Hematopoietic multipotent progenitor cell (in vitro differentiated cells): ENCODE measurements around the gene SLC9A8. TPM values are rescaled to one million over a fixed set of nuclear protein-coding genes. Genes with fewer than 3 reads are reported as not detected.
"Not testable (repeated sequence)": the region's sequence is repeated elsewhere in the genome, so short reads cannot be mapped to it uniquely, and the experiment has no call there.

Experiments
- DNase-seq, 3 donors: peaks; one replicate each; pipeline ENCODE4 v3.0.0-alpha.2; 2011 to 2015; ENCODE audit warnings: low read depth in 2 of 3, low spot score in 2 of 3
- total RNA-seq: library from RNA; depleted of rRNA; stranded (reverse); fragments of >200 nt; gene quantifications from one replicate; pipeline ENCODE4 v1.2.3, GENCODE V29; 2012

Gene SLC9A8
- total RNA-seq, 1 donor: 21.8 TPM

DNA sequence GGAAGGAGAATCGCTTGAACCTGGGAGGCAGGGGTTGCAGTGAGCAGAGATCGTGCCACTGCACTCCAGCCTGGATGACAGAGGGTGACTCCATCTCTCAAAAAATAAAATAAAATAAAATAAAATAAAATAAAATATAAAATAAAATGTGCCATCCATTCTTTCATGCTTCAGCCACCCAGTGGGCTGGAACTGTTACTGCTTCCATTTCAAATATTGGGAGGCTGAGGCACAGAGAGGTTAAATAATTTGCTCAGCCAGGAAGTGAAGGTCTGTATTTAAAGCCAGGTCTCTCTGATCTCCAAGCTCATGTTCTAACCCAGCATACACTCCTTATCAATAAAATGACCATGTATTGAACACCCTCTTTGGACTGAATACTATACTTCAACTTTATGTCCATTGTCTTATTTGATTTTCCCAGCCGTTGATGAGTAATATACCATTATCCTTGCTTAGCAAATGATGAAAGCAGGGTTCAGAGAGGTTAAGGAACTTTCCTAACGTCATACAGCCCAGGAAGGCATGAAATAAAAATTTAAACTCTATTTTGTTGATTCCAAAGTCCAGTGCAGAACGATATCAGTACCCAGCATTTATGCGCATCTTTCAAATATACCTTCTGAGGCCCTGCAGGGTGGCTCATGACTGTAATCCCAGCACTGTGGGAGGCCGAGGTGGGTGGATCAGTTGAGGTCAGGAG is 25.8 kb upstream of the SLC9A8 start:
- DNase-seq: no peak

DNA sequence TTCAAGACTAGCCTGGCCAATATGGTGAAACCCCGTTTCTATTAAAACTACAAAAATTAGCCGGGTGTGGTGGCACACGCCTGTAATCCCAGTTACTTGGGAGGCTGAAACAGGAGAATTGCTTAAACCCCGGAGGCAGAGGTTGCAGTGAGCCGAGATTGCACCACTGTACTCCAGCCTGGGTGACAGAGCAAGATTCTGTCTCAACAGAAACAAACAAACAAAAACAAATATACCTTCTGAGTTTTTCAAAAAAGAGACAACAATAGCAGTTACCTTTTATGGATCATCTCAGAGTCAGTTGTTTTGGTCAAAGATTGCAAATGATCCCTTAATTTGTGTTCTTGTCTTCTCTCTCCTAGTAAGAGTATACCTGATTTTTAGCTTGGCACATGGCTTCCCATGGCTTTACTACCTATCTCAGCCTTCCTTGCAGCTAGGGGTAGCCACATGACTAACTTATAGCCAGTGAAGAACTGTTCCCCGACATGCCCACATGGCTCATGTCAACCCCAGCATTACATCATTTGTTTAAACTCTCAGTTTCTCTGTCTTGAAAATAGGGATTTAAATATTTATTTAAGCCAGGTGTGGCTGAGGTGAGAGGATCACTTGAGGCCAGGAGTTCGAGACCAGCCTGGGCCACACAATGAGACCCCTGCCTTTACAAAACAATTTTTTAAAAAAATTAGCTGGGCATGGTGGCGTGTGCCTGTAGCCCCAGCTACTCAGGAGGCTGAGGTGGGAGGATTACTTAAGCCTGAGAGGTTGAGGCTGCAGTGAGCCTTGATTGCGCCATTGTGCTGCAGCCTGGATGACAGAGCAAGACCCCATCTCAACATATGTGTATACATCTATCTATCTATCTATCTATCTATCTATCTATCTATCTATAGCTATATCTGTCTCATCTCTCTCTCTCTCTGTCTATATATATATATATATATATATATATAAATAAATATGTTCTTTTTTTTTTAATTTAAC is 25.0 kb upstream of the SLC9A8 start:
- no peak for DNase-seq

DNA sequence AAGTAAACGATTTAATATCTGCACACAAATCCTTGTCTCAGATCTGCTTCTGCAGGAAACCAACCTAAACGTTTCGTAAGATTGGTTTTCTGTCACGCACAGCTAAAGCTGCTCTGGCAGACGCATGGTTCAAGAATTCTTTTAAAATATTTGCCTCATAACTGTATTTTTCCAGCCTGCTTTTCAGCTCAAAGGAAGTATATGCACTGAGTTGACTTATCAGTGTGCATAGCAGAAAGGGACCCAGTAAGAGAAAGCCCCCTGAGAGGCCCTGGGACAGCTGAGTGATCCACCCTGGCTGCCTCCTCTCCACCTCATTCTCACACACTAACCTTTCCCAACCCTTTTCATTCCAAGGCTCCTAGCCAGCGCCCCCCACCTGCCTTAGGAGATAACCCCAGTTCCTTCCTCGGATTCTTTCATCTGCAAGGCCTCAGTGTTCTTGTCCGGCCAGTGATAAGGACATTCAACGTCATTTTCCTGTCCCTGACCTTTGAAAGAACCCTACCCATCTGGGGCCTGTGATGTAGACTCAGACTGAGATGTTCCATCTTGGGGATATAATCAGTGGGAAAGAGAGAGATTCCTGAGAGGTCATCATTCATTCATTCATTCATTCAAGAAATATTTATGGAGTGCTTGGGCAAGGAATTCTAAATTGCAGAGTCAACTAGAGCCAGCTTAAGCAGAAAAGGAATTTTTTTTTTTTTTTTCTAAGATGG is 22.4 kb upstream of the SLC9A8 start:
- DNase-seq: no peak

DNA sequence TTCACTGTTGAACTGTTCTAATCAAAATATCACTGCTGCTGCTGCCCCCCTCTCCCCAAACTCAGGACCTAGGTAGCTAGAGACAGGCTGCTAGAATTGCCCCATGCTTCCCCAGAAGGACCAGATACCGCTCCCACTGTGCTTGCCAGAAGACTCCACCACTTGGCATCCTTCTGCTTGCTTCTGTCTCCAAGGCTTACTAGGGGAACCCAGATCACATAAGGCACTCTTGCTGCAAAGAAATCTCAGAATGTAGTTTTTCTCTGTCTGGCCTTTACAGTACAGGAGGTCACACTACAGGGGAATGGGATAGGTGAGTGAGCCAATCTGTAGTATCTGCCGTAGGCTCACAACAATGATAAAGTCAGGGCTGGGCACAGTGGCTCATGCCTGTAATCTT is 21.5 kb upstream of the SLC9A8 start:
- DNase-seq: no peak

DNA sequence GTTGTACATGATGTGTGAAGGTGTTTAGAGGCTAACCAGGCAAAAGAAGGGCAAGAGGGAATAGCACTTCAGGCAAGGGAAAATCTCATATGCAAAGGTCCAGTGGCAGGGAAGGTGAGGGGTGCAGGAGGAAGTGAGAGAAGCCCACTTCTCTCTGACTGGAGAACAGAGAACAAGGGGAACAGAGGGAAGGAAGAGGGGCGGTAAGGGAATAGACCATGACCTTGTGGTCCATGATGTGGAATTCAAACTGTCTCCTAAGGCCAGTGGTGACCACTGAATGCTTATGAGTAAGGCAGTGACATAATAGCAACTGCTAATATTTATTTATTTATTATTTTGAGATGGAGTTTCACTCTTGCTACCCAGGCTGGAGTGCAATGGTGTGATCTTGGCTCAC is 20.6 kb upstream of the SLC9A8 start:
- DNase-seq: no peak

DNA sequence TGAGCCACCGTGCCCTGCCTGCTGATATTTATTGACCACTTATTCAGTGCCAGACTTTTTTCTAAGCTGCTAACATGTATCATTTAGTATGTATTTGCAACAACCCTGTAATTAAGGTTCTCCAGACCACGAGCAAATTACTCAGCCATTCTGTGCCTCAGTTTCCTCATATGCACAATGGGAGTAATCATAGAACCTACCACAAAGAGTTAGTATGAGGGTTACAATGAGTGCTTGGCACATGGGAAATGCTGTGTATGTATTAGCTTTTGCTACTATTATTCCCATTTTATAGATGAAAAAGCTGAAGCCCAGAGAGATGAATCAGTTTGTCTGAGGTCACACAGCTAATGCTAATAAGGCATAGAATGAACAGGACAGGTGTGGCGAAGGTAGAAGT is 20.0 kb upstream of the SLC9A8 start:
- DNase-seq: no peak

DNA sequence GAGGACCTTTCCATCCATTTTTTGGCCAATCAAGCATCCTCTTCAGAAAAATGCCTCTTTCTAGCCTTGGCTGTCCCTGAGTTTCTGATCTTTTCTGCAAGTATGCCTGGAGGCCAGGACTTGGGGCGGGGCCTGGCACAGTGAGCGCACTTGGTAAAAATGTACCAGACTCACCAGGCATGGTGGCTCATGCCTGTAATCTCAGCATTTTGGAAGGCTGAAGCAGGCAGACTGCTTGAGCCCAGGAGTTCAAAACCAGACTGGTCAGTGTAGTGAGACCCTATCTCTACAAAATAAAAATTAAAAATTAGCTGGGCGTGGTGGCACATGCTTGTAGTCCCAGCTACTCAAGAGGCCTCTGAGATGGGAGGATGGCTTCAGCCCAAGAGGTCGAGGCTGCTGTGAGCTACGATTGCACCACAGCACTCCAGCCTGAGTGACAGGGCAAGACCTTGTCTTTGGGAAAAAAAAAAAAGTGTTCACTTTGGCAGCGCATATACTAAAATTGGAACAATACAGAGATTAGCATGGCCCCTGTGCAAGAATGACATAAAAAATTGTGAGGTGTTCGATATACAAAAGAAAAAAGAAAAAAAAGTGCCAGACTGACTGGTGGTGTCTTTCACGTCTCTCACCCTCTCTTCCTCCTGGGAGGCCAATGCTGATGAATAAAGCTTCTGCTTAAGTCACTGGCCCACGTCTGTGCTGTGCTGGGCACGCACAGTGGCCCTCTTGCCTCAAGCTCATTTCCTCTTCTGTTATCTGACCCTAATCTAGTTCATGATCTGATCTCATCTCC is 18.1 kb upstream of the SLC9A8 start:
- no peak for DNase-seq

DNA sequence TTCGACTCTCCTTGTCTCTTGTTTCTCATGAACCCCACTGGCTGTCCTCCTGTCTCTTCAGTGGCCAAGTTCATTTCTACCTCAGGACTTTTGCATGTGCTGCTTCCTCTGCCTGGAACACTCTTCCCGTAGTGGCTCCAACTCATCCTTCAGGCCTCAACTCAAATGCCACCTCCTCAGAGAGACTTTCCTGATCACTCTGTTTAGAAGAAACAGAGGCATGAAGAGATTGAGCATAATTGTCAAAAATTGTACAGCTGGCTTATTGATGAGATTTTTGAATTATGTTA is 17.5 kb upstream of the SLC9A8 start:
- no peak for DNase-seq

DNA sequence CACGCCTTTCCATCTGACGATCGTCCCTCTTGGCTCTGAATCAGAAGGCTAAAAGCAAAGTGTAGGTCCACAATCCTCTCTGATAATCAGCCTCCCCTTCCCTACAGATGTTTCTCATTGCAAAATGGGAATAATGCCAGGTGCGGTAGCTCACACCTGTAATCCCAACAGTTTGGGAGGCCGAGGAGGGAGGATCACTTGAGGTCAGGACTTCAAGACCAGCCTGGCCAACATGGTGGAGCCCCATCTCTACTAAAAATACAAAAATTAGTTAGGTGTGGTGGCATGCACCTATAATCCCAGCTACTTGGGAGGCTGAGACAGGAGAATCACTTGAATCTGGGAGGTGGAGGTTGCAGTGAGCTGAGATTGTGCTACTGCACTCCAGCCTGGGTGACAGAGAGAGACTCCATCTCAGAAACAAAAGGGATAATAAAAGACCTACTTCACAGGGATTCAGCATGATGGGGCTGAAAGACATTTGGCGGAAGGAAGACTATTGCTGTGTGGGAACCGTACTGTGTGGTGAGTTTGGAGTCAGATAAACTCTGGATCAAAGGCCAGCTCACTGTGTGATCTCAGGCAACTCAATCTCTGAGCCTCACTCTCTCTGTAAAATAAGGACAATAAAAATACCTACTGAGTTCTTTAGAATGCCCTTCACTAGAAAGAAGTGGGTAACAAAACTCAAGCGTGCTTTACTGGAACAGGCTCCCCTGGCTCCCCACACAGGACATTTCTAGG is 15.9 kb upstream of the SLC9A8 start:
- DNase-seq: no peak

DNA sequence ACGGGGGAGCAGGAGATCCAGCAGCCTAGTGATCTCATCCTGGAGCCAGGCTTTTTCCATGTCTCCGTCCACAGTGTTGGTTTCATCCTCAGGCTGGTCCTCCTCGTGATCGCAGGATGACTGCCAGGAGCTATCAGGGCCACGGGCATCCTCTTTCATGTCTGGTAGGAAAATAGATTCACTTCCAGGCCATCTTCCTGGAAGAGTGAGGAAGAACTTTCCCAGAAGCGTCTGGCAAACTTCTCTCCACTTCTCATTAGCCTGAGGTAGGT is 15.3 kb upstream of the SLC9A8 start:
- no peak for DNase-seq

DNA sequence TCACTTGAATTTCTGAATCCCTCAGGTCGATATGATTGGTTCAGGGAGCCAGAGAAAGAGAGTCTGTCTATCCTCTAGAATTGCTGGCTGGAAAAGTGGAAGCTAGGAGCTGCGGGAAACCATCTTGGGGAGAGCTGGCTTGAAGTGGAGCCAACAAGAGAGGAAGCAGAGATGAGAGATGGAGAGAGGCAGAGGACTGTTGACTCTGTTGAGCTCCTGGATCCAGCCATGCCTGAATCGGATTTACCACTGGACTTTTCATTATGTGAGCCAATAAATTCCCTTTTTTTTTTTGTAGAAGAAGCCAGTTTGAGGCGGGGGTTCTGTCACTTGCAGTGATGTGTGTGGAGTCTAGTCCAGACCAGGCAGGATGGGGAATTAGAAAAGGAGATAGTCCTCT is 13.9 kb upstream of the SLC9A8 start:
- no peak for DNase-seq

DNA sequence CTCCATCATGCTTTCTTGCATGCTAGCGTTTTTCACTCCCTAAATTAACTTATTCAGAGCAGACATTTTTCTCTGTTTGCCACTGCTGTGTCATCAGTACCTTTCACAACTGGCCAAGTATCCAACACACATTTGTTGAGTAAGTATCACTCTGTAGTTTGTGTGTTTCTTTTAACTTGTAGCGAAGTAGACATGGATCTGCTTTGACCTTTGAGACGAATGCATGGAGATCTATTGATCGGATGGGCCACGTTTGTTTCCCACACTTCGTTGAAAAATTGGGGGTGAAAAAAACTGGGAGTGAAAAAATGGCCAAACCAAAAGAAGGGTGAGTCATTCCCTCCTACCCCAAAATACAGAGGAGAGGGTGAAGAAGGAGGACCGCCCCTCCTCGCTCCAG is 12.9 kb upstream of the SLC9A8 start:
- no peak for DNase-seq

DNA sequence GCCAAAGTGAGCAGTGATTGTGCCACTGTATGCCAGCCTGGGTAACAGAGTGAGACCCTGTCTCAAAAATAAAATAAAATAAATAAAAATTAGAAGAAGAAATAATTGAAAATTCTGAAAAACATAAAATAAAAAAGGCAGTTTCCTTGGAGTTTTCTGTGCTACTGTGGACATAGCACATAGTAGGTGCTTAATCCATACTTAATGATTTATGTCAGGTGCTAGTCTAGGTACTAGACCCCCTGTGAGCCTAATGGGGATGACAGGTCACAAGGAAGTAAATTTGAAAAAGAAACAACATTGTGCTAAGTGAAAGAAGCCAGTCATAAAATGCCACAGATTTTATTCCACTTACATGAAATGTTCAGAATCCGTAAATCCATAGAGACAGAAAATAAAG is 9.2 kb upstream of the SLC9A8 start:
- DNase-seq: no peak

DNA sequence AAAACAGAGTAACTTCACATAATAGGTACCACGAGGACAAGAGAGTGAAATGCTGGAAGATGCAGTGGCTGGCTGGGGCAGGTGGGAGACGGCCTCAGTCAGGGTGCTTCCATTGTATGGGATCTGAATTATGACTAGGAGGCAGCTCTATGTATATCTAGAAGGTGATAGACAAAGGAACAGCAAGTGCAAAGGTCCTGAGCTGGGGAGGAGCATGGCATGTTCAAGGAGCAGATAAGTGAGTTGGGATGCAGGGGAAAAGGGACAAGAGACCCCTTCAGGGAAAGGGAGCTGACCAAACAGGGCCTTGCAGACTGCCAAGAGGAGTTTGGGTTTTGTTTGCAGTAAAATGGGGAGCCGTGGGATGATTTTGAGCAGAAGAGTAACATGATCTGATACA is 8.3 kb upstream of the SLC9A8 start:
- no peak for DNase-seq

DNA sequence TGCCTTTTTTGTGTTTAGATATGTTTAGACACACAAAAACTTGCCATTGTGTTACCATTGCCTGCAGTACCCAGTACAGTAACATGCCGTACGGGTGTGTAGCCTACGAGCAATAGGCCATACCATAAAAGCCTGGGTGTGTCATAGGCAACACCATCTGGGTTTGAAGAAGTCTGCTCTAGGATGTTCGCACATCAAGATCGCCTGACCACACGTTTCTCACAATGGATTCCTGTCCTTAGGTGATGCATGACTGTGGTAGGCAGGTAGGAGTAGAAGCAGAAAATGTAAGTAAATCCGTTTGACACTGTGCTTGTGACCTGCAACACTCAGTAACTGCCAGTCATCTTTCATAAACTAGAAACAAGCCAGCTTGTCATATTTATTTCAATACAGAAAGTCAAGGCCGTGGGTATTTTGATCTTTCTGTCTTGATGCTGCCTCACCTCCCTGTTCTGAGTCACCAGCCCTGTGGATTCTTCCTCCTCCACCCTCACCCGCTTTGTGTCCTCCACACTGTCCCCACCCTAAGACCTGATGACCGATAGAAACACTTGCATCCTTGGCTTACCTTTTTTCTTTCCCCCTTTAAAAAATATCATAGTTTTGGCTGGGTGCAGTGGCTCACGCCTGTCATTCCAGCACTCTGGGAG is 7.3 kb upstream of the SLC9A8 start:
- not testable (repeated sequence) for DNase-seq

DNA sequence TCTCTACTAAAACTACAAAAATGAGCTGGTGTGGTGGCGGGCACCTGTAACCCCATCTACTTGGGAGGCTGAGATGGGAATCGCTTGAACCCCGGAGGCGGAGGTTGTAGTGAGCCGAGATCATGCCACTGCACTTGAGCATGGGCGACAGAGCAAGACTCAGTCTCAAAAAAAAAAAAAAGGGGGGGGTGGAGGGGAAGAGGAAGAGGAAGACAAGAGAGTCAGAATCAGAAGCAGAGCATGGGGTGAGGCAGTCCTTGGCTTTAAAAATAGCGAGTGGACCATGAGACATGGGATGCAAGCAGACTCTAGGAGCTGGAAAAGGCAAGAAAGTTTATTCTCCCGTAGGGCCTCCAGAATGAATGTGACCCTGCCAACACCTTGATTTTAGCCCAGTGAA is 3.9 kb upstream of the SLC9A8 start:
- DNase-seq: no peak

DNA sequence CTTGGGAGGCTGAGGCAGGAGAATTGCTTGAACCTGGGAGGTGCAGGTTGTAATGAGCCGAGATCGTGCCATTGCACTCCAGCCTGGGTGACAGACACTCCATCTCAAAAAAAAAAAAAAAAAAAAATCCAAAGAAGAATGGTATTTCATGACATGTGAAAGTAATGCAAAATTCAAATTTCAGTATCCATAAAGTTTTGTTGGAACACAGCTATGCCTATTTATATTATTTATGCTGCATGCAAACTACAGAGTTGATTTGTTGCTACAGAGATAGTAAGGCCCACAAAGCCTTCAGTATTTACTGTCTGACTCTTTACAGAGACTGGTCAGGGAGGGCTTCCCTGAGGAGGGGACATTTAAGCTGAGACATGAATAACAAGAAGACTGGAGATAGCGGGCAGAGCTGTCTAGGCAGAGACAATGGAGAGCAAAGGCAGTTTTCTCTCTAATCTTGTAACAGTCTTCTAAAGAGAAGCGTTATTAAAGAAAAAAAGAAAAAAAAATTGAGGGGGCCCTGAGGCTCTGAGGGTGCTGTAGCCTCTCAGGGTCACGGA is 2.7 kb upstream of the SLC9A8 start:
- no peak for DNase-seq

DNA sequence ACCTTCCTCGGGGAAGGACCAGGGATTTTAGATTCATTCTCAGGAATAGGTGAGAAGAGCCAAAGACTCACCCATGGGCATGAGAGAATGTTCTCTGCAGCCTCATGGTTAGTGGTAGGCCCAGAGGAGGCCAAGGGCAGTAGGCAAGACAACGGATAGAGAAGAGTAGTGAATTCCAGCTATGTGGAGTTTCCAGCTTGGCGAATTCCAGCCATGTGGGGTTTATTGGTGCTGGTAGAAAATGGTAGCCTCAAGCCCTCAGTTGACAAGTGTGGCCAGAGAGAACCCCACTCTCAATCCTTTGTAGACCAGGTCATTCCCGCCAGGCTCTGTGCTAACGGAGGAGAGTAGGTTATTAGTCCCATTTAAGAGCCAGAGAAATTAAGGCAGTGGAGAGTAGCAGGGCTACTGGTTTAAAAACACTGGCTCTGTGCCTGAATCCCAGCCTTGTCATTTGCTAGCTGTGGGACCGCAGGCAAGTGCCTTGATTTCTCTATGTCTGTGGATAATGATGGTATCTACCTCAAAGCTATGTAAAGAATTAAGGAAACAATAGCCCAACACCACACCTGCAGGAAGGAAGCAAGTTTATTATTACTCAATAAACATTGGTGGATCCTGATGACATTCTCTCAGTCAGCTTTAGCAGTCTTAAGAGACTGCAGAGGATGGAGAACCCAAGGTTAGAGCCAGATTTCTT is 2.0 kb upstream of the SLC9A8 start:
- no peak for DNase-seq
